Choroid plexus epithelial cell (primary cell): ENCODE data around the gene HHEX.
A peak's percentile ranks its signal among the peaks of the same experiment; 100 is the strongest.

Experiments
- DNase-seq: peaks from one replicate; pipeline ENCODE4 v3.0.0-alpha.2; 2010; ENCODE audit warnings: low read depth
- H3K4me3 ChIP-seq: 2 replicates; pipeline ENCODE4 v1.5.1; 2011; ENCODE audit warnings: low read depth, mild to moderate bottlenecking, control low read depth, low read length, moderate library complexity
- TF ChIP-seq, protein P1 (sequence below): conservative IDR thresholded peaks from 2 replicates; pipeline ENCODE4 v1.5.1; 2011; ENCODE audit warnings: low read depth, mild to moderate bottlenecking, control low read depth, inconsistent platforms, low read length, moderate library complexity

Gene HHEX

DNA sequence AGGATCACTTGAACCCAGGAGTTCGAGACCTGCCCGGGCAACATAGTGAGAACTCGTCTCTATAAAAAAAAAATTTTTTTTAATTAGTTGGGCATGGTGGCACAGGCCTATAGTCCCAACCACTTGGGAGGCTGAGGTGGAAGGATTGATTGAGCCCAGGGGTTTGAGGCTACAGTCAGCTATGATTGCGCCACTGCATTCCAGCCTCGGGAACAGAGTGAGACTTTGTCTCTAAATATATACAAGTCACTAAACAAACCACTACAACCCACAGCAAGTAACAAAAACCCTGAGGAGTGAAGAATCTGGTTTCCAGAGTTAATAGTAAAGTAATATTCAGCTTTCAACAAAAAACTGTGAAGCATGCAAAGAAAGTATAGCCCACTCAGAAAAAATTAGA lies 32.7 kb upstream of the HHEX start:
- peak; percentile 28 for DNase-seq
- H3K4me3 ChIP-seq, result no peak overlapping the region
- TF ChIP-seq, protein P1, sequence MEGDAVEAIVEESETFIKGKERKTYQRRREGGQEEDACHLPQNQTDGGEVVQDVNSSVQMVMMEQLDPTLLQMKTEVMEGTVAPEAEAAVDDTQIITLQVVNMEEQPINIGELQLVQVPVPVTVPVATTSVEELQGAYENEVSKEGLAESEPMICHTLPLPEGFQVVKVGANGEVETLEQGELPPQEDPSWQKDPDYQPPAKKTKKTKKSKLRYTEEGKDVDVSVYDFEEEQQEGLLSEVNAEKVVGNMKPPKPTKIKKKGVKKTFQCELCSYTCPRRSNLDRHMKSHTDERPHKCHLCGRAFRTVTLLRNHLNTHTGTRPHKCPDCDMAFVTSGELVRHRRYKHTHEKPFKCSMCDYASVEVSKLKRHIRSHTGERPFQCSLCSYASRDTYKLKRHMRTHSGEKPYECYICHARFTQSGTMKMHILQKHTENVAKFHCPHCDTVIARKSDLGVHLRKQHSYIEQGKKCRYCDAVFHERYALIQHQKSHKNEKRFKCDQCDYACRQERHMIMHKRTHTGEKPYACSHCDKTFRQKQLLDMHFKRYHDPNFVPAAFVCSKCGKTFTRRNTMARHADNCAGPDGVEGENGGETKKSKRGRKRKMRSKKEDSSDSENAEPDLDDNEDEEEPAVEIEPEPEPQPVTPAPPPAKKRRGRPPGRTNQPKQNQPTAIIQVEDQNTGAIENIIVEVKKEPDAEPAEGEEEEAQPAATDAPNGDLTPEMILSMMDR, result no peak

DNA sequence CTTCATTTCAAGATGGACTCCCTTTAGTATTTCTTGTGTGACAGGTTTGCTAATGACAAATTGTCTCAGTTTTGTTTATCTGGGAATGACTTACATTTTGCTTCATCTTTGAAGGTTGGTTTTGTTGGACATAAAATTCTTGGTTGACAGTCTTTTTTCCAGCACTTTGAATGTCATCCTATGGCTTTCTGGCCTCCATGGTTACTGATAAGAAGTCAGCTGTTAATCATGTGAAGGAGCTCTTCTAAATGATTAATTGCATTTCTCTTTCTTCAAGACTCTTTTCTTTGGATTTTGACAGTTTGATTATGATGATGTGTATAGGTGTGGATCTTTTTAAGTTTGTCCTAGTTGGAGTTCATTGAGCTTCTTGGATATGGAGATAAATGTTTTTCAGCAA lies 26.9 kb upstream of the HHEX start:
- peak; percentile 8 for DNase-seq
- TF ChIP-seq, protein P1, result no peak
- no peak overlapping the region for H3K4me3 ChIP-seq

DNA sequence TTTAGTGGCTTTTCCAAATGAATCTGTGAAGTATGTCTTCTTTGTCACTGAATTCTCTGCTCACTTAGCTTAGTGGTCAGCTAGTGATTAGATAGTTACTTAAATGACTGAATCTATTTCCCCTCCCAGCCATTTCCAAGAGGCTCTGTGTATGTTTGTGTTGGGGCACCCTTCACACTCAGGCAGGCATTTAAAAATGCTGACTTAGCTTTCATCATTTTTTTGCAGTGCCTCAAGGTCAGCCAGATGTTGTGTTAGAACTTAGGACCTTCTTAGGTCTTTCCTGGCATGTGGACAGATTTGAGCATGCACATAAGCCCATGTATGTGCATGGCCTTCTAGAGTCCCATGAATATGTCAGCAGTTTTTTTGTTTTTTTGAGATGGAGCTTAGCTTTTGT lies 25.4 kb upstream of the HHEX start:
- no peak overlapping the region for H3K4me3 ChIP-seq
- TF ChIP-seq, protein P1, result no peak
- DNase-seq, result no peak

DNA sequence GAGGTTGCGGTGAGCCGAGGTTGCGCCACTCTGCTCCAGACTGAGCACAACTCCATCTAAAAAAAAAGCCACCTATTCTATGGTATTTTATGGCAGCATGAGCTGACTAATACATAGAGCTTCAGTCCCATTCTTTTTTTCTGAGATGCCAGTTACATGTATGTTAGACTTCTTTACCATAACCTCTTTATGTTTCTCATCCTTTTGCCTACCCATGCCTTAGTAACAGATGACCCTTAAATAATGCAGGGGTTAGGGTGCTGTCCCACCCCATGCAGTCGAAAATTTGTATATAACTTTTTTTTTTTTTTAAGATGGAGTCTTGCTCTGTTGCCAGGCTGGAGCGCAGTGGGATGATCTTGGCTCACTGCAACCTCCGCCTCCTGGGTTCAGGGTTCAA lies 22.7 kb upstream of the HHEX start:
- H3K4me3 ChIP-seq, result no peak overlapping the region
- DNase-seq, result no peak
- TF ChIP-seq, protein P1, result no peak

DNA sequence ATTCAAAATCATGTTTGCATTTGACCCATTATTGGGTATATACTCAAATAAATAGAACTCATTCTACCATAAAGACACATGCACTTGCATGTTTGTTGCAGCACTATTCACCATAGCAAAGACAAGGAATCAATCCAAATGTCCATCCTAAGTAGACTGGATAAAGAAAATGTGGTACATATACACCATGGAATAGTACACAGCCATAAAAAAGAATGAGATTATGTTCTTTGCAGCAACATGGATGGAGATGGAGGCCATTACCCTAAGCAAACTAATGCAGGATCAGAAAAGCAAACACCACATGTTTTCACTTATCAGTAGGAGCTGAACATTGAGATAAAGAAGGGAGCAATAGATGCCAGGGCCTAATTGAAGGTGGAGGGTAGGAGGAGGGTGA lies 12.0 kb upstream of the HHEX start:
- H3K4me3 ChIP-seq, result no peak overlapping the region
- no peak for DNase-seq
- TF ChIP-seq, protein P1, result no peak

DNA sequence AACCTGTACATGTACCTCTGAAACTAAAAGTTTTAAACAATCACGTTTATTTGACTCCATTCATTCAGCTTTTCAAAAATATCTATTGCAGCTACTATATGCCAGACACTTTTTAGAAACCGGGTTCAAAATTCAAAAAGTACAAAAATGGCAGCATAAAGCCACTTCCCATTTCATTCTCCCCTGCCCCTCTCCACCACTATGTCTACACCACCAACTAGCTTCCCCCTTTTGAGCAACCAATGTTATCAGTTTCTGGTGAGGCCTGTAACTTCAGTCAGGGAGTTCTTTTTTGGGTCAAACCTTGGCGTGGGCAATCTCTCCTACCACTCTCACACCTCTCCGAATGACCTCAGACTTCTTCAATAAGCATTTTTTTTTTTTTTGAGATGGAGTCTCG lies 11.5 kb upstream of the HHEX start:
- no peak overlapping the region for H3K4me3 ChIP-seq

DNA sequence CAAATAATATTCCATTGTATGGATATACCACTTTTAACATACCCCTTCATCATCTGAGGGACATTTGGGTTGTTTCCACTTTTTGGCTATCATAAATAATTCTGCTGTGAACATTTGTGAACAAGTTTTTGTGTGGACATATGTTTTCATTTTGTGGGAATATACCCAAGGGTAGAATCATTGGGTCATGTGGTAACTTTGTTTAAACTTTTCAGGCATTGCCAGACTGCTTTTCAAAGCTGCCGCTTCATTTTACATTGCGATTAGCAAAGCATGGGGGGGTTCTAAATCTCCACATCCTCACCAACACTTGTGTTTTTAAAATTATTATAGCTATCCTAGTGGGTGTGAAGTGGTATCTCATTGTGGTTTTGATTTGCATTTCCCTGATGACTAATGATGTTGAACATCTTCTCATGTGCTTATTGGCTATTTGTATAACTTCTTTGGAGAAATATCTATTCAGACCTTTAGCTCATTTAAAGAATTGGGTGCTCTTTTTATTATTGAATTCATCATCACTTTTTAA lies 8.4 kb upstream of the HHEX start:
- no peak for DNase-seq
- TF ChIP-seq, protein P1, result no peak
- no peak overlapping the region for H3K4me3 ChIP-seq

More for the DNA sequence above, 11.5 kb upstream of the HHEX start:
- TF ChIP-seq, protein P1, result no peak
- no peak for DNase-seq
